DMS153 (cell line): ENCODE data around the gene ANKHD1.
A peak's percentile ranks its signal among the peaks of the same experiment; 100 is the strongest.

Source experiments
- DNase-seq: peaks from one replicate; lab custom pipeline; 2025; lab: John Stamatoyannopoulos, UW

ANKHD1 gene

GRCh38 chr5:140401362-140402257 lies at the start of gene ANKHD1:
Gene ANKHD1, plus strand, starts transcription at chr5:140401833. Its CDS starts 135 bp downstream, at chr5:140401968.
- DNase-seq = peak; percentile 98

- no peak for DNase-seq
Measured at GRCh38 chr5:140355546-140355945, 46.1 kb upstream of the ANKHD1 start.

- no peak for DNase-seq
Measured at GRCh38 chr5:140356853-140357725, 44.5 kb upstream of the ANKHD1 start.

GRCh38 chr5:140357726-140358093 lies 43.9 kb upstream of the ANKHD1 start:
- DNase-seq = peak; percentile 20

GRCh38 chr5:140358738-140359310 lies 42.8 kb upstream of the ANKHD1 start:
- DNase-seq = no peak

GRCh38 chr5:140360101-140360500 lies 41.5 kb upstream of the ANKHD1 start, which contains the start of gene SLC4A9:
Gene SLC4A9, plus strand, starts transcription at chr5:140360194. Its CDS starts 43 bp downstream, at chr5:140360237.
- no peak for DNase-seq

GRCh38 chr5:140360681-140361479 lies 40.8 kb upstream of the ANKHD1 start:
- DNase-seq = no peak

GRCh38 chr5:140361901-140362300 lies 39.7 kb upstream of the ANKHD1 start:
- DNase-seq = no peak

GRCh38 chr5:140362311-140362710 lies 39.3 kb upstream of the ANKHD1 start:
- DNase-seq = no peak

- DNase-seq = peak; percentile 19
Measured at GRCh38 chr5:140362875-140363630, 38.6 kb upstream of the ANKHD1 start.

- DNase-seq = no peak
Measured at GRCh38 chr5:140363631-140364471, 37.8 kb upstream of the ANKHD1 start.

GRCh38 chr5:140364472-140364765 lies 37.2 kb upstream of the ANKHD1 start:
- DNase-seq = no peak

- no peak for DNase-seq
Measured at GRCh38 chr5:140365282-140365681, 36.4 kb upstream of the ANKHD1 start.

- no peak for DNase-seq
Measured at GRCh38 chr5:140365941-140366340, 35.7 kb upstream of the ANKHD1 start.

GRCh38 chr5:140366589-140367255 lies 34.9 kb upstream of the ANKHD1 start:
- no peak for DNase-seq

- DNase-seq = no peak
Measured at GRCh38 chr5:140367256-140368013, 34.2 kb upstream of the ANKHD1 start.

- no peak for DNase-seq
Measured at GRCh38 chr5:140371356-140372151, 30.1 kb upstream of the ANKHD1 start.

- DNase-seq = peak; percentile 13
Measured at GRCh38 chr5:140372971-140373487, 28.6 kb upstream of the ANKHD1 start.
